Measurements from ENCODE around the gene APOL3. TPM values are rescaled to one million over a fixed set of nuclear protein-coding genes. Genes with fewer than 3 reads are reported as not detected.
"Not testable (repeated sequence)": the region's sequence is repeated elsewhere in the genome, so short reads cannot be mapped to it uniquely, and the experiment has no call there.

Gene APOL3
- total RNA-seq, 1 donor from 2014 or later, result not detected

DNA sequence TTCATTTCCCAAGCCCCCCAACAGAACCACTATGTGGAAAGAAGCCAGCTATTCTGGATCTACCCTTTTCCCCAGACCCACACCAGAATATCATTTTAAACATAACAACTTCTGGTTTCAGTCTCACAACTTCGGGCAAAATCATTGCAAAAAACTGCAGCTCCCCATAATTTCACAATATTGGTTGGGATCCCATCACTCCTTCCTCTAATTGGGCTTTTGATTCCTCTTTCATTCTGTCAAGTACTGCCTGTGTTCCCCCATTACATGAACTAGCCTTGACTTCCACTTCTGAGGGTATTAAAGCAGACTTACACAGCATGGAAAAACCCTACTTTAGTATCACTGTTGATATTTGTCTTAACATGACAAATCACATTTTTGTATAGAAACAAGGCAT lies 4.1 kb upstream of the APOL3 start:
- H3K27me3 Mint-ChIP-seq, result no peaks in the 10 kb centered on the region
- DNase-seq (ENCODE audit: low spot score, unreplicated experiment), result no peak
- TF ChIP-seq, protein P1, sequence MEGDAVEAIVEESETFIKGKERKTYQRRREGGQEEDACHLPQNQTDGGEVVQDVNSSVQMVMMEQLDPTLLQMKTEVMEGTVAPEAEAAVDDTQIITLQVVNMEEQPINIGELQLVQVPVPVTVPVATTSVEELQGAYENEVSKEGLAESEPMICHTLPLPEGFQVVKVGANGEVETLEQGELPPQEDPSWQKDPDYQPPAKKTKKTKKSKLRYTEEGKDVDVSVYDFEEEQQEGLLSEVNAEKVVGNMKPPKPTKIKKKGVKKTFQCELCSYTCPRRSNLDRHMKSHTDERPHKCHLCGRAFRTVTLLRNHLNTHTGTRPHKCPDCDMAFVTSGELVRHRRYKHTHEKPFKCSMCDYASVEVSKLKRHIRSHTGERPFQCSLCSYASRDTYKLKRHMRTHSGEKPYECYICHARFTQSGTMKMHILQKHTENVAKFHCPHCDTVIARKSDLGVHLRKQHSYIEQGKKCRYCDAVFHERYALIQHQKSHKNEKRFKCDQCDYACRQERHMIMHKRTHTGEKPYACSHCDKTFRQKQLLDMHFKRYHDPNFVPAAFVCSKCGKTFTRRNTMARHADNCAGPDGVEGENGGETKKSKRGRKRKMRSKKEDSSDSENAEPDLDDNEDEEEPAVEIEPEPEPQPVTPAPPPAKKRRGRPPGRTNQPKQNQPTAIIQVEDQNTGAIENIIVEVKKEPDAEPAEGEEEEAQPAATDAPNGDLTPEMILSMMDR (IDR thresholded peaks at IDR 0.05; ENCODE audit: unreplicated experiment), result no peak
- H3K9me3 Mint-ChIP-seq (ENCODE audit: low read depth), result peaks cover 5% of the 10 kb centered on the region
- no peaks in the 10 kb centered on the region for H3K36me3 Mint-ChIP-seq (ENCODE audit: insufficient read depth)
- H3K4me1 Mint-ChIP-seq (ENCODE audit: low read depth), result peaks cover 19% of the 10 kb centered on the region
- H3K4me3 Mint-ChIP-seq (ENCODE audit: low read depth), result no peak overlapping the region
- H3K27ac Mint-ChIP-seq, result peak overlapping the region; percentile 63

DNA sequence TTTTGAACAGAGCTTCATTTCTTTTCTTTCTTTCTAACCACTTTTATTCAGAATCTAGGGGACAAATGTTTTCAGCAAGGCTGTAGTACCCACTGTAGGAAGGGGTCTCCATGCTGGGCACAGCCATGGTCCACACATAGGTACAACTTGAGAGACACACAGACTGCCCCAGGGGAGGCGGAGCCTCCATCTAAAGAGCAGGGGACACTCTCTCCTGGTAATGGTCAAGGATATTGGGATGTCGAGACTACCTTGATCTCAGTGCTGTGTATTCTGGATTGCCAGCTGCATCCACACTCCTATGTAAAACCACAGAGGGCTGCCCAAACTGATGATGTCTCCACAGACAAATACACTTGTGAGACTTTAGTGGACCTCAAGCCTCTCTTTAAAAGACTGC lies 2.9 kb upstream of the APOL3 start:
- no peak for DNase-seq (ENCODE audit: low spot score, unreplicated experiment)
- H3K4me3 Mint-ChIP-seq (ENCODE audit: low read depth), result no peak overlapping the region
- no peaks in the 10 kb centered on the region for H3K9me3 Mint-ChIP-seq (ENCODE audit: low read depth)
- peaks cover 23% of the 10 kb centered on the region for H3K4me1 Mint-ChIP-seq (ENCODE audit: low read depth)
- TF ChIP-seq, protein P1 (IDR thresholded peaks at IDR 0.05; ENCODE audit: unreplicated experiment), result no peak
- no peaks in the 10 kb centered on the region for H3K27me3 Mint-ChIP-seq
- H3K36me3 Mint-ChIP-seq (ENCODE audit: insufficient read depth), result no peaks in the 10 kb centered on the region
- no peak overlapping the region for H3K27ac Mint-ChIP-seq

DNA sequence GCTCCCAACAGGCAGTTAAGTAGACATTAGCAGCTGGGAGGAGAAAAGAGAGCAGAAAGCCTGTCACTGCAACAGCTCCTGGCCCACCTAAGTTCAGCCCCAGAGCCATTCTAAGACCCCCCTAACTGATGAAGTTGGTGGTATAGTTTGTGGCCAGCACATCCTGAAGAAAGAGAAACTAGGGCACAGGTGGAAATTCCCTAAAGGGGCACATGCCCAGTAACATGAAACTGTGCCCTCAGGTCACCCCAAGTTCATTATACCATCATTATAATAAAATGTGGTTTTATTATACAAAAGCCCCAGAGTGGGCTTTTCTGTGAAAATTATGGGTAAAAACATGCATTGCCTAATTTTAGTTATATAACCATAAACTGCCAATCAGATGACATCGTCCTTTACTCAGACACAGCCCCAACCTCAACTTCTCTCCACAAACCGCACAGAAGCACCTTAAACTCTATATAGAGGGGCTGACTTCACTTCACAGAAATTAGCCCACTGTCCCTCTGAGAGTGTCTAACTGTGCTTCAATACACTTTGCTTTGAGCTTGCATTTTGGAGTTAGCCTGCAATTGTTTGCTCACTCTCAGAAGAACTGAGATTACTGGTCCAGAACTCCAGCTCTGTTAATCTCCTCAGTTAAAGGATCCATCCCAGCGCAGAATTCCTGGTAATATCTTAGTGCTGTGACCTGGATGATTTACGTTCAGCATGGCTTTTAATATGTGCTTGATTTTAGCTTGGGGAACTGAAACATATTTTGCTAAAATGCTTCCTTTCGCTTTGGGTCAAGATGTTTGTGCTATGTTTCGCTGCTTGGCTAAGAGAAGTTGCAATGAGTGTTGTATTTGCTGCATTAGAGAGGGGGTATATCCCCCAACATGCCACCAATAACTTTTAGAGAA lies 1.8 kb upstream of the APOL3 start:
- Mint-ChIP-seq H3K4me3 (ENCODE audit: low read depth) (no peak overlapping the region), H3K27ac (no peak overlapping the region), H3K9me3 (ENCODE audit: low read depth) (no peaks in the 10 kb centered on the region), H3K27me3 (no peaks in the 10 kb centered on the region), H3K4me1 (ENCODE audit: low read depth) (peaks cover 23% of the 10 kb centered on the region), H3K36me3 (ENCODE audit: insufficient read depth) (no peaks in the 10 kb centered on the region)
- no peak for DNase-seq (ENCODE audit: low spot score, unreplicated experiment)
- TF ChIP-seq, protein P1 (IDR thresholded peaks at IDR 0.05; ENCODE audit: unreplicated experiment), result no peak

DNA sequence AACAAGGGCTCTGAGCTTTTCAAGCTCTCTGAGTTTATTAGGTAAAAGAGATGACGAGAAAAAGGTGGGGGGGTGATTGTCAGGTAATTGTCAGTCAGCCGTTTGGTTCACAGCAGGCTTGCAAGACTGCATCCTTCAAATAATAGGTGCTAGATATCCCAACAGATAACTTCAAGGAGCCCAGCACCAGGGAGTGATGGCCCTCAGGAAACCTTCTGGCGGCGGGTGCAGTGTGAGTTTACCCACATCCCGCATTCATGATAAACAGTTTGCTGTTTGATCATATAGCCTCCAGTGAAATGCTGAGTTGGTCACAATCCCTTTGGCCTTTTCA lies 1.2 kb upstream of the APOL3 start:
- not testable (repeated sequence) for H3K27me3 Mint-ChIP-seq; H3K27ac Mint-ChIP-seq; H3K9me3 Mint-ChIP-seq (ENCODE audit: low read depth); DNase-seq (ENCODE audit: low spot score, unreplicated experiment); H3K36me3 Mint-ChIP-seq (ENCODE audit: insufficient read depth); H3K4me3 Mint-ChIP-seq (ENCODE audit: low read depth)
- peaks cover 28% of the 10 kb centered on the region for H3K4me1 Mint-ChIP-seq (ENCODE audit: low read depth)

DNA sequence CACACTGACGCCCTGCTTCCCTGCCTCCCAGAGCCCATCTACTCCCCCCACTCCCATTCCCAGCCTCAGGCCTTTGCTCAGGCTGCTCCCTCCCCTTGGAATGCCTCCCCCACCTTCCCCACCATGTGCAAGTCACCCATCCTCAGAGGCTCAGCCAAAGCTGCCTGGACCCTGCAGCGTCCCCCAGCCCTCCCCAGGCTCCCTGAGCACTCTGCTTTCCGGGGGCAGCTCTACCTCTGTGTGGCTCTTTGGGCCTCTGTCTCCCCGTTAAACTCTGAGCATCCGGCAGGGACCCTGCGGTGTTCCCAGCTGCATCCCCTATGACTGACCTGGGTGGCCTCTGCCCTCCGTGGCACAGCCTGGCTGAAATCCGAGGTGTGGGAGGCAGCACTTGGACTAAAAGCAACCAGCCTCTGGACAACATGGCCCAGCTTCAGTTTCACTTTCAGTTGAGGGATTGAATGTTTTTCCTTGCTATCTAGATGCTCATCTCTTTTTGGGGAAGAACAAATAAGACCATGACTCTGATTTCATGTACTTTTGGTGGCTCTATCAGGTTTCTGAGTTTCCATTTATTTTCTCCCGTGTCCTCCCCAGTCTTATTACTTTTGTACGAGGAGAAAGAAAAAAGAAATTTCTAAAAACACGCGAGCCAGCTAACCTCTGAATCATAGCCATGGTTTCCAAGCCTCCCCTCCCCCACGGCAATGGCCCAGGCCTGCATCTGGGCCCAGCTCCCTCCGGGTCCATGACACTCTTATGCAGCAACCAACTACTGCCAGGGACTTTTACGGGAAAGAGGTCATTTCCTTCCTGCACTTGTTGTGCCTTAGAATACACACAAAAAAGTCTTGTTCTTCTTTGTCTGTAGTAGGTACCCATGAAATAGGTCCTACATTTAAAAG lies 3.8 kb downstream of the APOL3 start:
- Mint-ChIP-seq H3K4me1 (ENCODE audit: low read depth) (peaks cover 42% of the 10 kb centered on the region), H3K4me3 (ENCODE audit: low read depth) (no peak overlapping the region), H3K27me3 (no peaks in the 10 kb centered on the region), H3K27ac (no peak overlapping the region), H3K9me3 (ENCODE audit: low read depth) (peaks cover 7% of the 10 kb centered on the region), H3K36me3 (ENCODE audit: insufficient read depth) (peaks cover 3% of the 10 kb centered on the region)
- TF ChIP-seq, protein P1 (IDR thresholded peaks at IDR 0.05; ENCODE audit: unreplicated experiment), result no peak
- no peak for DNase-seq (ENCODE audit: low spot score, unreplicated experiment)
